PC-9 (cell line): Measurements from ENCODE around the gene LRRC28. TPM values are rescaled to one million over a fixed set of nuclear protein-coding genes. Genes with fewer than 3 reads are reported as not detected.
A peak's percentile ranks its signal among the peaks of the same experiment; 100 is the strongest.

ENCODE experiments used
- BruUV-seq: library from RNA; stranded (reverse); fragments of 400-500 nt; replicated peaks from 2 replicates; lab custom pipeline; 2021; lab: Mats Ljungman, UMichigan
- CTCF ChIA-PET: fragments of 300-600 bp; sonication (Branson Sonifier 250); formaldehyde crosslinking; loops from one replicate; lab custom pipeline; 2022; ENCODE audit warnings: antibody characterized with exemption; lab: Charles Lee
- POLR2A ChIA-PET: fragments of 300-600 bp; sonication (Branson Sonifier 250); formaldehyde crosslinking; loops from one replicate; lab custom pipeline; 2022; ENCODE audit warnings: antibody characterized with exemption; ENCODE audit not compliant: unreplicated experiment; lab: Charles Lee
- DNase-seq, 2 experiments: peaks; one replicate each; pipeline versions ENCODE4 v3.0.0 to v3.0.0-alpha.2; 2015 to 2022; ENCODE audit warnings: mixed read lengths in 1 of 2
- H2AFZ ChIP-seq: fragments of 200-600 bp; sonication (generic); 2 replicates; pipeline ENCODE4 v1.8.1; 2017; ENCODE audit warnings: antibody characterized with exemption
- H3F3A ChIP-seq: fragments of 200-600 bp; sonication (generic); 2 replicates; pipeline ENCODE4 v1.8.1; 2017; ENCODE audit warnings: antibody characterized with exemption, mild to moderate bottlenecking, low read depth; ENCODE audit not compliant: insufficient read depth
- H3K27ac ChIP-seq: fragments of 200-600 bp; sonication (generic); 2 replicates; pipeline ENCODE4 v1.6.1; 2016; ENCODE audit warnings: mixed run types
- H3K27me3 ChIP-seq: fragments of 200-600 bp; sonication (generic); 2 replicates; pipeline ENCODE4 v1.6.1; 2016; ENCODE audit warnings: low read depth, mixed run types; ENCODE audit not compliant: insufficient read depth
- H3K36me3 ChIP-seq: fragments of 200-600 bp; sonication (generic); 2 replicates; pipeline ENCODE4 v1.6.1; 2016; ENCODE audit warnings: low read depth, mixed run types
- H3K4me1 ChIP-seq: fragments of 200-600 bp; sonication (generic); replicated peaks from 2 replicates; pipeline ENCODE4 v1.6.1; 2016; ENCODE audit warnings: mixed run types; ENCODE audit not compliant: insufficient read depth
- H3K4me2 ChIP-seq: fragments of 200-600 bp; sonication (generic); 2 replicates; pipeline ENCODE4 v1.6.1; 2017; ENCODE audit warnings: mixed run types
- H3K4me3 ChIP-seq: fragments of 200-600 bp; sonication (generic); 2 replicates; pipeline ENCODE4 v1.6.1; 2016; ENCODE audit warnings: mixed run types
- H3K79me2 ChIP-seq: fragments of 200-600 bp; sonication (generic); 2 replicates; pipeline ENCODE4 v1.6.1; 2017; ENCODE audit warnings: low read depth, mixed run types
- H3K9me2 ChIP-seq: fragments of 200-600 bp; sonication (generic); 2 replicates; pipeline ENCODE4 v1.8.1; 2017; ENCODE audit warnings: mild to moderate bottlenecking; ENCODE audit not compliant: insufficient read depth
- H3K9me3 ChIP-seq: fragments of 200-600 bp; sonication (generic); 2 replicates; pipeline ENCODE4 v1.8.1; 2016; ENCODE audit warnings: low read depth; ENCODE audit not compliant: insufficient read depth
- H4K20me1 ChIP-seq: fragments of 200-600 bp; sonication (generic); 2 replicates; pipeline ENCODE4 v1.8.1; 2017; ENCODE audit not compliant: insufficient read depth
- CTCF ChIP-seq: fragments of 200-600 bp; sonication (generic); conservative IDR thresholded peaks from 2 replicates; pipeline ENCODE4 v1.6.1; 2017; ENCODE audit warnings: mixed run types, antibody characterized with exemption, mild to moderate bottlenecking, moderate library complexity
- EZH2 ChIP-seq: fragments of 200-600 bp; sonication (generic); IDR thresholded peaks from 2 replicates; pipeline ENCODE4 v1.8.0; 2017; ENCODE audit warnings: antibody characterized with exemption, low read depth
- intact Hi-C: fragments of 100-400 bp; cut with micrococcal nuclease; formaldehyde crosslinking; loops from one replicate; pipeline ENCODE4 v1.10.0; 2022; ENCODE audit not compliant: unreplicated experiment
- total RNA-seq: library from RNA; stranded (reverse); gene quantifications from 2 replicates; pipeline ENCODE4 v1.2.3, GENCODE V29; 2021

The LRRC28 gene
- total RNA-seq, 1 experiment from 2014 or later: 13.5 TPM

GRCh38 chr15:99385865-99386264 lies 134.6 kb downstream of the LRRC28 start:
- intact Hi-C loops: no loop called here
- H3K36me3 ChIP-seq: no peaks in the 10 kb centered on the region
- H3K9me2 ChIP-seq: no peaks in the 10 kb centered on the region
- peaks cover 15% of the 10 kb centered on the region for H3K4me1 ChIP-seq
- no peaks in the 10 kb centered on the region for H3K9me3 ChIP-seq
- DNase-seq: peak in 1 of 2 experiments; percentile 35
- no peaks in the 10 kb centered on the region for H3K79me2 ChIP-seq
- H3F3A ChIP-seq: no peaks in the 10 kb centered on the region
- TF ChIP-seq EZH2: no peak
- no peak for TF ChIP-seq CTCF
- H3K4me2 ChIP-seq: peak overlapping the region; percentile 25; the same call in 1 of the 2 replicates
- H3K4me3 ChIP-seq: no peak overlapping the region
- CTCF ChIA-PET: interaction anchor here (0.7 to 1.1 kb wide), 2 partner anchors 23 to 113 kb away, joined by 3 to 8 read pairs; no protein-coding TSS in a partner anchor
- H2AFZ ChIP-seq: no peak overlapping the region
- POLR2A ChIA-PET: no interaction called here
- H4K20me1 ChIP-seq: no peaks in the 10 kb centered on the region
- no peaks in the 10 kb centered on the region for H3K27me3 ChIP-seq
- no TSS peak for BruUV-seq
- H3K27ac ChIP-seq: no peak overlapping the region

DNA sequence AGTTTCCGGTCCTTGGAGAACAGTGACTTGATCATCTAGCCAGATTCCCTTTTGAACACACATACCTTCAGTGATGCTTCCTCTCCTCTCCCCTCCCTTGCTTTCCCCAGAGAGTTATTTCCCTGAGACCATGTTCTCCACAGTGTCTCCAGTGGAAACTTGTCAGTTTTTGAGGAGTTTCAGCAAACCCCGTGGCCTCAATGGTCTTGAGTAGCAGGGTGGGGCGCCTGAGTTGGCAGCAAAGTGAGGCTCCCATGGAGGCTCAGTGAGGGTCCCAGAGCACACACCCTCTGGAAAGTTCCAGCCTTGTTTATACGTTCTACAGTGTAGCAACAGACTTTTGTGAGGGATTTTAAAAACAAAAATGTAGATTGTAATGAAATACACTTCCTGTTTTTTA lies 135.1 kb downstream of the LRRC28 start:
- TF ChIP-seq EZH2 (no peak), CTCF (no peak)
- no peaks in the 10 kb centered on the region for H3K9me3 ChIP-seq
- intact Hi-C loops: no loop called here
- H3K27me3 ChIP-seq: no peaks in the 10 kb centered on the region
- H3K9me2 ChIP-seq: no peaks in the 10 kb centered on the region
- no TSS peak for BruUV-seq
- no peak overlapping the region for H3K27ac ChIP-seq
- no peaks in the 10 kb centered on the region for H3F3A ChIP-seq
- H3K36me3 ChIP-seq: no peaks in the 10 kb centered on the region
- ChIA-PET POLR2A (no interaction called here), CTCF (no interaction called here)
- peaks cover 15% of the 10 kb centered on the region for H3K4me1 ChIP-seq
- no peak overlapping the region for H3K4me2 ChIP-seq
- no peak for DNase-seq
- no peaks in the 10 kb centered on the region for H4K20me1 ChIP-seq
- no peak overlapping the region for H3K4me3 ChIP-seq
- H3K79me2 ChIP-seq: no peaks in the 10 kb centered on the region
- H2AFZ ChIP-seq: no peak overlapping the region

DNA sequence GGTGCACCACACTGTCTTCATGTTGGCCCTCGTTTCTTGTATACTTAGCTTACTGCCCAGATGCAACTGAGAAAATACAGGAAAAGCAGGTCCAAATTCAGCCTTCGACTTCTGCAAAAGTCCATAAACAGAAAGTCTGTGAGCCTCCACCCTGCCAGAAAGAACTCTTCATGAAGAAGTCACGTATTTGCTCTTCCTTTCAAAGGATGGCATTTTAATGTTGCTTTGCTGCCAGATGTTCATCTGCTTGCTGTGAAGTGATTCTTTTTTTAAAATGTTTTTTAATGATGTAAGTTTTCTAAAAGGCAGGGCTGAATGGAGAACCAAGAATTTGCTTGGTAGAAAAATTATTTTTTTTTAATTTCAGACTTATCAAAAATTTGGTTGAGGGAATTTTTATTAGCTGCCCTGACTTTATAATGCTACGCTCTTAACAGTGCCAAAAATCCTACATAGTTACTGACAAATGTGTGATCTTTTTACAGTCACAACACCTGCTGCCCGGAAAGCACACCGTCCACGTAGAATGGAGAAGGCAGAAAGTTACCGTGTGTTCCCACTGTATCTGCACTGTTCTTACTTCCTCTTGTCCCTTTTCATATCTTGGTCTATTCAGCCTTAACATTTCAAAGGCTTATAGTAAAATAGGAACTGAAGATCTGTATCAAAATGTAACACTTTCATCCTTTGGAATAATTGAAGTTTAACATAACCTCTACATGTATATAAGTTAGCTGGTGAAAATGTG lies 136.3 kb downstream of the LRRC28 start:
- no peak overlapping the region for H3K4me2 ChIP-seq
- H2AFZ ChIP-seq: no peak overlapping the region
- intact Hi-C loops: no loop called here
- H3K4me1 ChIP-seq: peaks cover 15% of the 10 kb centered on the region
- H4K20me1 ChIP-seq: no peaks in the 10 kb centered on the region
- no peaks in the 10 kb centered on the region for H3K79me2 ChIP-seq
- CTCF ChIA-PET: no interaction called here
- TF ChIP-seq CTCF (no peak), EZH2 (no peak)
- POLR2A ChIA-PET: interaction anchor here (0.7 kb wide), 1 partner anchor 15 kb away, joined by 7 read pairs; no protein-coding TSS in a partner anchor
- DNase-seq: no peak
- no peaks in the 10 kb centered on the region for H3K9me2 ChIP-seq
- H3K36me3 ChIP-seq: no peaks in the 10 kb centered on the region
- H3K27me3 ChIP-seq: no peaks in the 10 kb centered on the region
- no peaks in the 10 kb centered on the region for H3F3A ChIP-seq
- H3K27ac ChIP-seq: no peak overlapping the region
- H3K9me3 ChIP-seq: no peaks in the 10 kb centered on the region
- BruUV-seq: no TSS peak
- H3K4me3 ChIP-seq: no peak overlapping the region
